GM21723 (cell line): ENCODE measurements around the gene MBNL2.
"Not testable (repeated sequence)": the region's sequence is repeated elsewhere in the genome, so short reads cannot be mapped to it uniquely, and the experiment has no call there.

Experiments
- ATAC-seq: cut with Tn5 transposase; IDR thresholded peaks from one replicate; pipeline ENCODE4 v1.9.1; 2021; ENCODE audit warnings: mild to moderate bottlenecking, moderate library complexity; ENCODE audit not compliant: unreplicated experiment

MBNL2 gene

GRCh38 chr13:97207252-97207651 lies 14.9 kb upstream of the MBNL2 start:
- not testable (repeated sequence) for ATAC-seq

- no peak for ATAC-seq
These were observed 10.8 kb upstream of the MBNL2 start for GRCh38 chr13:97211300-97211699.

GRCh38 chr13:97212004-97212403 lies 10.1 kb upstream of the MBNL2 start:
- ATAC-seq: no peak

- peak; percentile 46 for ATAC-seq
These were observed 9.5 kb upstream of the MBNL2 start for GRCh38 chr13:97212601-97213040.

- peak; percentile 11 for ATAC-seq
These were observed 7.2 kb upstream of the MBNL2 start for GRCh38 chr13:97214921-97215320.

GRCh38 chr13:97215325-97215724 lies 6.8 kb upstream of the MBNL2 start:
- peak; percentile 69 for ATAC-seq

GRCh38 chr13:97219226-97219625 lies 2.9 kb upstream of the MBNL2 start:
- no peak for ATAC-seq

GRCh38 chr13:97220151-97220900 lies 1.8 kb upstream of the MBNL2 start:
- ATAC-seq: no peak

GRCh38 chr13:97221046-97221445 lies 1.1 kb upstream of the MBNL2 start:
- ATAC-seq: no peak

GRCh38 chr13:97221466-97221865 lies 667 bp upstream of the MBNL2 start:
- ATAC-seq: no peak

- ATAC-seq: no peak
These were observed 1.0 kb downstream of the MBNL2 start for GRCh38 chr13:97223037-97223710.

GRCh38 chr13:97223711-97224541 lies 1.8 kb downstream of the MBNL2 start:
- ATAC-seq: peak; percentile 35

GRCh38 chr13:97224544-97225300 lies 2.6 kb downstream of the MBNL2 start:
- no peak for ATAC-seq

GRCh38 chr13:97225533-97225932 lies 3.4 kb downstream of the MBNL2 start:
- no peak for ATAC-seq

GRCh38 chr13:97226013-97226412 lies 3.9 kb downstream of the MBNL2 start:
- no peak for ATAC-seq

GRCh38 chr13:97226788-97227627 lies 4.9 kb downstream of the MBNL2 start:
- ATAC-seq: peak; percentile 47

- no peak for ATAC-seq
These were observed 6.9 kb downstream of the MBNL2 start for GRCh38 chr13:97228850-97229521.

GRCh38 chr13:97229699-97230098 lies 7.6 kb downstream of the MBNL2 start:
- ATAC-seq: no peak

- ATAC-seq: no peak
These were observed 9.1 kb downstream of the MBNL2 start for GRCh38 chr13:97231118-97231828.
